ENCODE measurements around the gene BMP7. TPM values are rescaled to one million over a fixed set of nuclear protein-coding genes. Genes with fewer than 3 reads are reported as not detected.

The BMP7 gene
- total RNA-seq, 2 experiments from 2014 or later: 2.2 to 94.2 TPM

DNA sequence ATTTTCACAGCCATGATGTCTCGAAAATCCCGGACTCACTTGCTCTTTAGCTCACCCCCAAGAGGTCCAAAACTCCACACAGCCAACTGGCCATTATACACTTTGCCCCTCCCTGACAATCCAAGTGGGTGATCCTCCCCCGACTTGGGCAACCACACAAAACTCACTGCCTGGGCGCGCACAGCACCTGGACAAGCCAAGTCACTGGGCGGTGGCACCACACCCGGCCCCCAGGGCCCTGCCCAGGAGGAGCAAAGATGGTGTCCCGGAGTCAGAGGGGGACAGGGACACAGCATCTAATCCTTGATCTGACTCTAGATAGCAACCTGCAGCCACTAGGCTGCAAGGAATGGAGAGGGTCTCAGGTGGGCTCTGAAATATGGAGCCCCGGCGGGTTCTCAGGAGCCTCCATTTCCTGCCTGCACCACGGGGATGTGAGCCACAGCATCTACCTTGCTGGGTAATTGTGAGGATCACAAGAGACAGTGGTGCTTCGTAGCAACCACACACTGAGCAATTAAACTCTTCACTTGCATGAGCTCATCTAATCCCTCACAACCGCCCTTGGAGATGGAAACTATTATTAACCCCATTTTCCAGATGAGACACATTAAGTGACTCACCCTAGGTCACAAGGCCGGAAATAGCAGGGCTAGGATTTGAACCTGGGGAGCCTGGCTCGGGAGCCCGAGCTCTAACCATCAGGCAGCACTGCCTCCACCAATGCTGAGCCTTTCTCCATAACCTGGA lies 66.6 kb downstream of the BMP7 start:
- no TSS peak for BruUV-seq (replicated peaks)
- TF ChIP-seq, protein P1, sequence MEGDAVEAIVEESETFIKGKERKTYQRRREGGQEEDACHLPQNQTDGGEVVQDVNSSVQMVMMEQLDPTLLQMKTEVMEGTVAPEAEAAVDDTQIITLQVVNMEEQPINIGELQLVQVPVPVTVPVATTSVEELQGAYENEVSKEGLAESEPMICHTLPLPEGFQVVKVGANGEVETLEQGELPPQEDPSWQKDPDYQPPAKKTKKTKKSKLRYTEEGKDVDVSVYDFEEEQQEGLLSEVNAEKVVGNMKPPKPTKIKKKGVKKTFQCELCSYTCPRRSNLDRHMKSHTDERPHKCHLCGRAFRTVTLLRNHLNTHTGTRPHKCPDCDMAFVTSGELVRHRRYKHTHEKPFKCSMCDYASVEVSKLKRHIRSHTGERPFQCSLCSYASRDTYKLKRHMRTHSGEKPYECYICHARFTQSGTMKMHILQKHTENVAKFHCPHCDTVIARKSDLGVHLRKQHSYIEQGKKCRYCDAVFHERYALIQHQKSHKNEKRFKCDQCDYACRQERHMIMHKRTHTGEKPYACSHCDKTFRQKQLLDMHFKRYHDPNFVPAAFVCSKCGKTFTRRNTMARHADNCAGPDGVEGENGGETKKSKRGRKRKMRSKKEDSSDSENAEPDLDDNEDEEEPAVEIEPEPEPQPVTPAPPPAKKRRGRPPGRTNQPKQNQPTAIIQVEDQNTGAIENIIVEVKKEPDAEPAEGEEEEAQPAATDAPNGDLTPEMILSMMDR (conservative IDR thresholded peaks at IDR 0.05; ENCODE audit: low read length): no peak
- no peak for TF ChIP-seq EZH2phosphoT487 (IDR thresholded peaks at IDR 0.05; ENCODE audit: borderline replicate concordance, low read depth, low read length)
- no peak overlapping the region for H2AFZ ChIP-seq (ENCODE audit: low read length)
- no peak for DNase-seq (ENCODE audit: low spot score)
- H3K79me2 ChIP-seq (ENCODE audit: insufficient read depth, low read depth, low read length): no peaks in the 10 kb centered on the region
- H3K9me2 ChIP-seq (ENCODE audit: insufficient read depth, low read length): no peaks in the 10 kb centered on the region
- H3K9me3 ChIP-seq (ENCODE audit: low read length): no peaks in the 10 kb centered on the region
- H3K36me3 ChIP-seq (ENCODE audit: insufficient read depth, low read length): peaks cover 53% of the 10 kb centered on the region
- H3K4me2 ChIP-seq (ENCODE audit: low read length): no peak overlapping the region
- H3K27ac ChIP-seq (ENCODE audit: low read depth, low read length, poor library complexity, severe bottlenecking): no peak overlapping the region
- H3K4me3 ChIP-seq (ENCODE audit: low read depth, low read length, poor library complexity, severe bottlenecking): no peak overlapping the region
- H4K20me1 ChIP-seq (ENCODE audit: insufficient read depth, low read length): no peaks in the 10 kb centered on the region
- POLR2A ChIA-PET: no interaction called here
- no peaks in the 10 kb centered on the region for H3K4me1 ChIP-seq (ENCODE audit: insufficient read depth, low read length, poor library complexity, severe bottlenecking)
- intact Hi-C loops (cut with micrococcal nuclease; ENCODE audit: unreplicated experiment): no loop called here
- CTCF ChIA-PET (ENCODE audit: unreplicated experiment): interaction anchor here (0.6 kb wide), 1 partner anchor 44 kb away, joined by 3 read pairs; no protein-coding TSS in a partner anchor

GRCh38 chr20:57198132-57199072 lies 68.0 kb downstream of the BMP7 start:
- Histone ChIP-seq H3K4me3 (ENCODE audit: low read depth, low read length, poor library complexity, severe bottlenecking) (no peak overlapping the region), H3K9me2 (ENCODE audit: insufficient read depth, low read length) (no peaks in the 10 kb centered on the region), H3K4me2 (ENCODE audit: low read length) (no peak overlapping the region), H3K9me3 (ENCODE audit: low read length) (no peaks in the 10 kb centered on the region), H3K36me3 (ENCODE audit: insufficient read depth, low read length) (peaks cover 49% of the 10 kb centered on the region), H3K27ac (ENCODE audit: low read depth, low read length, poor library complexity, severe bottlenecking) (no peak overlapping the region), H4K20me1 (ENCODE audit: insufficient read depth, low read length) (no peaks in the 10 kb centered on the region), H2AFZ (ENCODE audit: low read length) (no peak overlapping the region), H3K79me2 (ENCODE audit: insufficient read depth, low read depth, low read length) (no peaks in the 10 kb centered on the region), H3K4me1 (ENCODE audit: insufficient read depth, low read length, poor library complexity, severe bottlenecking) (no peaks in the 10 kb centered on the region)
- CTCF ChIA-PET (ENCODE audit: unreplicated experiment): no interaction called here
- no TSS peak for BruUV-seq (replicated peaks)
- TF ChIP-seq EZH2phosphoT487 (IDR thresholded peaks at IDR 0.05; ENCODE audit: borderline replicate concordance, low read depth, low read length): no peak
- TF ChIP-seq, protein P1 (conservative IDR thresholded peaks at IDR 0.05; ENCODE audit: low read length): no peak
- POLR2A ChIA-PET: no interaction called here
- intact Hi-C loops (cut with micrococcal nuclease; ENCODE audit: unreplicated experiment): no loop called here
- no peak for DNase-seq (ENCODE audit: low spot score)

All from OCI-LY7 (cell line).